ENCODE results near the gene ADARB2.

- TF ChIP-seq CTCF (conservative IDR thresholded peaks at IDR 0.05; ENCODE audit: low read depth in 2 of 2): no peak
- TF ChIP-seq EZH2 (IDR thresholded peaks at IDR 0.05; ENCODE audit: low read depth, unreplicated experiment): no peak
- no peak for TF ChIP-seq POLR2AphosphoS5 (IDR thresholded peaks at IDR 0.05; ENCODE audit: low read depth)
- no peak for TF ChIP-seq CREB1 (CRISPR knock-in tag; IDR thresholded peaks at IDR 0.05; ENCODE audit: low read depth)
- no peak for TF ChIP-seq REST (IDR thresholded peaks at IDR 0.05; ENCODE audit: unreplicated experiment)
- no peak for TF ChIP-seq EZH2phosphoT487 (IDR thresholded peaks at IDR 0.05; ENCODE audit: unreplicated experiment)
- no peak for TF ChIP-seq JUNB (IDR thresholded peaks at IDR 0.05; ENCODE audit: unreplicated experiment)
Measured at GRCh38 chr10:1244493-1244892, 492.8 kb downstream of the ADARB2 start.
